Body of pancreas (tissue), 4 donors: ENCODE measurements around the gene STX8. TPM values are rescaled to one million over a fixed set of nuclear protein-coding genes. Genes with fewer than 3 reads are reported as not detected.
A peak's percentile ranks its signal among the peaks of the same experiment; 100 is the strongest.

Experiments
- ATAC-seq: fragments of 150-250 bp; one replicate; pipeline ENCODE4 v1.9.1; 2016
- DNase-seq, 4 donors: peaks; one replicate each; pipeline ENCODE4 v3.0.0-alpha.2; 2019
- H3K27ac ChIP-seq, 4 donors: fragments of 200-600 bp; sonication (generic); 1 replicate in 3 of 4; 2 replicates in 1 of 4; pipeline versions ENCODE4 v1.5.1 to v1.6.1; 2016 to 2019; ENCODE audit warnings: mild to moderate bottlenecking in 1 of 4, mixed read lengths in 1 of 4, moderate library complexity in 1 of 4
- H3K27me3 ChIP-seq, 2 donors: fragments of 200-600 bp; sonication (generic); one replicate each; pipeline ENCODE4 v1.6.0; 2016; ENCODE audit warnings: mild to moderate bottlenecking in 1 of 2
- H3K36me3 ChIP-seq, 2 donors: fragments of 200-600 bp; sonication (generic); replicated peaks in 1 of 2; 2 replicates each; pipeline ENCODE4 v1.5.1; 2016; ENCODE audit warnings: low read depth in 2 of 2; ENCODE audit not compliant: insufficient read depth in 1 of 2
- H3K4me1 ChIP-seq: fragments of 200-600 bp; sonication (generic); one replicate; pipeline ENCODE4 v1.6.0; 2016
- H3K4me3 ChIP-seq, 2 donors: fragments of 200-600 bp; sonication (generic); 1 replicate in 1 of 2; 2 replicates in 1 of 2; pipeline ENCODE4 v1.5.1; 2016 to 2019
- H3K9me3 ChIP-seq, 3 donors: fragments of 200-600 bp; sonication (generic); 1 replicate in 2 of 3; 2 replicates in 1 of 3; pipeline ENCODE4 v1.5.1; 2016
- CTCF ChIP-seq, 7 experiments: fragments of 450-650 bp in 4 of 7; fragments of 200-600 bp in 3 of 7; sonication (generic) in 3 of 7; IDR thresholded peaks; one replicate each; pipeline ENCODE4 v1.5.1; 2016 to 2019; ENCODE audit warnings: antibody characterized with exemption in 7 of 7
- POLR2A ChIP-seq, 3 donors: fragments of 450-650 bp; IDR thresholded peaks; one replicate each; pipeline ENCODE4 v1.6.1; 2016; ENCODE audit warnings: antibody characterized with exemption in 3 of 3, mild to moderate bottlenecking in 2 of 3
- WGBS, 2 donors: methylation state at CpG; one replicate each; pipeline ENCODE4 v1.1.5; 2017; 5-methylcytosine and 5-hydroxymethylcytosine counted together
- intact Hi-C: fragments of 100-400 bp; cut with DNase I; formaldehyde crosslinking; loops from one replicate; pipeline ENCODE4 v1.15.1; 2023
- total RNA-seq, 2 donors: library from RNA; depleted of rRNA; stranded (reverse); fragments of >200 nt; gene quantifications; one replicate each; pipeline ENCODE4 v1.1.0, GENCODE V29; 2016

STX8 gene
- total RNA-seq, 2 donors from 2014 or later: 32.2 to 37.6 TPM

- intact Hi-C loops: no loop called here
- Histone ChIP-seq H3K36me3 (no peaks in the 10 kb centered on the region), H3K27me3 (no peaks in the 10 kb centered on the region), H3K4me1 (no peaks in the 10 kb centered on the region), H3K4me3 (no peak overlapping the region), H3K9me3 (no peaks in the 10 kb centered on the region), H3K27ac (no peak overlapping the region)
- ATAC-seq: peak; percentile 71
- peak; percentile 32 to 60 (median 42) for DNase-seq
- WGBS, 2 donors: 28 to 38% methylated on average over 8 of the region's 8 CpGs
- TF ChIP-seq CTCF (IDR thresholded peaks at IDR 0.05): peak; percentile 41 to 72 (median 64)
- TF ChIP-seq POLR2A (IDR thresholded peaks at IDR 0.05): no peak
Observed at GRCh38 chr17:9291912-9292560, 283.6 kb downstream of the STX8 start.

- Histone ChIP-seq H3K27ac (no peak overlapping the region), H3K27me3 (no peaks in the 10 kb centered on the region), H3K4me1 (no peaks in the 10 kb centered on the region), H3K9me3 (no peaks in the 10 kb centered on the region), H3K36me3 (no peaks in the 10 kb centered on the region), H3K4me3 (no peak overlapping the region)
- ATAC-seq: no peak
- intact Hi-C loops: no loop called here
- DNase-seq: no peak
- no peak for TF ChIP-seq POLR2A (IDR thresholded peaks at IDR 0.05)
- TF ChIP-seq CTCF (IDR thresholded peaks at IDR 0.05): no peak
- WGBS, 2 donors: 73 to 77% methylated on average over 7 of the region's 7 CpGs
Observed at GRCh38 chr17:9290226-9290613, 285.4 kb downstream of the STX8 start.

- Histone ChIP-seq H3K4me1 (no peaks in the 10 kb centered on the region), H3K9me3 (no peaks in the 10 kb centered on the region), H3K27ac (no peak overlapping the region), H3K4me3 (no peak overlapping the region), H3K36me3 (no peaks in the 10 kb centered on the region), H3K27me3 (no peaks in the 10 kb centered on the region)
- ATAC-seq (no peak), DNase-seq (no peak)
- WGBS, 2 donors: 90 to 100% methylated on average over 2 of the region's 2 CpGs
- TF ChIP-seq CTCF (IDR thresholded peaks at IDR 0.05) (no peak), POLR2A (IDR thresholded peaks at IDR 0.05) (no peak)
- intact Hi-C loops: no loop called here
Observed at GRCh38 chr17:9287306-9287705, 288.3 kb downstream of the STX8 start.

GRCh38 chr17:9286434-9286833 lies 289.2 kb downstream of the STX8 start:
- 87 to 93% methylated on average over 7 of the region's 7 CpGs for WGBS, 2 donors
- no peaks in the 10 kb centered on the region for H3K4me1 ChIP-seq
- H3K9me3 ChIP-seq: no peaks in the 10 kb centered on the region
- no peak for TF ChIP-seq CTCF (IDR thresholded peaks at IDR 0.05)
- TF ChIP-seq POLR2A (IDR thresholded peaks at IDR 0.05): no peak
- no peaks in the 10 kb centered on the region for H3K36me3 ChIP-seq
- no peaks in the 10 kb centered on the region for H3K27me3 ChIP-seq
- intact Hi-C loops: no loop called here
- no peak overlapping the region for H3K4me3 ChIP-seq
- H3K27ac ChIP-seq: no peak overlapping the region
- DNase-seq (no peak), ATAC-seq (no peak)
